HG03159 (cell line): ENCODE data around the gene CCDC3.
"Not testable (repeated sequence)": the region's sequence is repeated elsewhere in the genome, so short reads cannot be mapped to it uniquely, and the experiment has no call there.

Source experiments
- ATAC-seq: cut with Tn5 transposase; IDR thresholded peaks from one replicate; pipeline ENCODE4 v1.9.1; 2021; ENCODE audit warnings: mild to moderate bottlenecking, moderate library complexity; ENCODE audit not compliant: unreplicated experiment

CCDC3 gene

DNA sequence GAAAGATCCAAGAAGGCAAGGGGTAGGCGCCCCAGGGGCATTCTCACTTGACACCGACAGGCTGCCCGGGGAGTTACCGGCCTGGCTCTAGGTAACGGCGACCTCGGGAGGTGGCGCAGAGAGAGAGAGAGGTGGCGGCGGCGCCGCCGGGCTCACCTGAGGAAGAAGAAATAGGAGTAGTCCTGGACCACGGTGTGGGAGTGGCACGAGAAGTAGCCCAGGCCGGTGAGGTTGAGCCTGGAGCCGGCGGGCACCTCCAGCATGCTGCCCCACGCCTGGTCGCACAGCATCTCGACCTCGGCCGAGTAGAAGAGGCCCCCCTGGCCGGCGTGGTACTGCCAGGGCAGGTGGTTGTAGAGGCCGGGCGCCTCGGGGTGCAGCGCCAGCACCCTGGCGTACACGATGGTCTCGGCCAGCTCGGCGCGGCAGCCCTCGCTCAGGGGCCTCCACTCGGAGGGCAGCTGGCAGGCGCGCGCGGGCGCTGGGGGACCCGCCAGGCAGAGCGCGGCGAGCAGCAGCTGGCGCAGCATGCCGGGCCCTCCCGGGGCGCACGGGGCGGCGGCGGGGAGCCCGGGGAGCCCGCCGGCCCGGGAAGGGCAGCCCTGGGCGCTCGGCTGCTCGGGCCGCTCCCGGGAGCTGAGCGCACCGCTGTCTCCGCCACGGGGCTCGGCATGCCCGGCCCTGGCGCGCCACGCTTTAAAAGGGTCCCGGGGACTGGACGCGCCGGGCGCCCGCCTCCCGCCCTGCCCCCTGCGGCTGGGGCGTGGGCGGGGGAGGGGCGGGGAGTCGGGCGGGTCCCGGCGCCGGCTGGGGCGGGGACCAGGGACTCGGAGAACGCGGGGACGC lies at the start of gene CCDC3:
TSS of gene CCDC3 (minus strand) at position 673 of the 846 bp plus-strand sequence. CDS start at position 530, 143 bp downstream.
- no peak for ATAC-seq

DNA sequence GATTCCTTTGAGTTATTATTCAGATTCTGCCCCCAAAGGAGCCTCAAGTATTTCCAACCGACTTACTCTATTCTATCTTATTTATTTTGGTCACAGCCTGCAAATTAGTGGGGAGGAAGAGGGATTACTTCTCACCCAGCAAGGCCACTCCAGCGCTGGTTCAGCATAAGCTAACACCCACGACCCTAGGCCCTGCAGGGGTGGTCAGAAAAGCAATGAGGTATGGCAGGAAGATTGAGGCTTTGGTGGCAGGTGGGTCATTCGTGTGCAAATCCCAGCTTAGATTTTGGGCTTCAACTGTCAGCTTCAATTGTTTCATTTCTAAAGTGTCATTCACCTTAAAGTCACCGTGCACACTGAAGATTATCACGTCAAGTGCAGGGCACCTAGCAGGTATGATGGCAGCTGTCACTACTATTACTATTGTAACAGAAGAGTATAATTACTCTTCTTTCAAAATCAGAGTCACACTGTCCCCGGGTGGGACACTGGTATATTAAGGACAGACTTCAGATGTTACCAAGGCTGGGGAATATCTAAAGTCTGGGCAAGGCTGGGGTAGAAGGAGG lies 49.7 kb upstream of the CCDC3 start:
- no peak for ATAC-seq

DNA sequence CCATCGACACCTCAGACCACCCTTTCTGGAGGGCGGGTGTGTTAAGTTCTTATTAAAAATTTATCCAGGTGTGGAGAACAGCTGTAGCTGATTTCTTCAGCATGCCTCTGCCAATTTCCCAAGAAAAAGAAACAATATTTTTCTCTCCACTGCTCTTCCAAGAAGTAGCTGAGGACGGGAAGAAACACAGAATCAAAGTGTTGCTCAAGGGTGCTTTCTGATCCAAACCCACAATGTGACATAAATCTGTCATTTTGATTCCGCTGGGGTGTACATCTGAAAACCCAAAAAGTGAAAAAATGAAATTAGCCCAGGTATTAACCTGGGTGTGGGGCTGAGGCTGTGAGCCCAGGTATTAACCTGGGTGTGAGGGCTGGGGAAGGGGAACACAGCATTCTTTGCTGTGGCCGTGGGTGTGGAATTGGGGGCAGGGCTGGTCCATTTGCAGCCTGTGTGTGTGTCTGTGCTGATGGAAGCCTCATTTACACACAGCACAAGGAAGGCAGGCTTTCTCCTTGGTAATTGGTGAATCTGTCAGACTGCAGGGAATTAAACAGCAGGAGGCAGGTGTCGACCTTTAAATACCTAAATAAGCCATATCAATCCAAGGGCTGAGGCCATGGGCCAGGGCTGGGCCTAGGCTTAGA lies 48.4 kb upstream of the CCDC3 start:
- ATAC-seq = no peak

DNA sequence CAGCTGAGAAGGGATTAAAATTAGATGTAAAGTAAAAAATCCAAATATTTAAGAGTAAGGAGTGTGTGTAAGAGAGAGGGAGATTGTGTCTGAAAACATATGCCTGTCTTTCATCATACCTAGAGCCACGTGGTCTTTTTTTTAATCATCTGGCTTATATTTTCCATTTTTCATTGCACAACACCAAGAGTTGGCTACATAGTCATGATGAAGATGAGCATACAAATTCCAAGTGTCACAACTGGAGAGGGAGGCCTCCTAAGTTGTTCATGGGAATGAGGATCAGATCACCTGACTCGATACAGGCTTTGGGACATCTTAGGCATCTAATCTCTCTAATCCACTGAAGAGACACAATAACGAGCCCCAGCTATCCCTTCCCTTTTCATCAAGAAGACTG lies 47.2 kb upstream of the CCDC3 start:
- no peak for ATAC-seq

DNA sequence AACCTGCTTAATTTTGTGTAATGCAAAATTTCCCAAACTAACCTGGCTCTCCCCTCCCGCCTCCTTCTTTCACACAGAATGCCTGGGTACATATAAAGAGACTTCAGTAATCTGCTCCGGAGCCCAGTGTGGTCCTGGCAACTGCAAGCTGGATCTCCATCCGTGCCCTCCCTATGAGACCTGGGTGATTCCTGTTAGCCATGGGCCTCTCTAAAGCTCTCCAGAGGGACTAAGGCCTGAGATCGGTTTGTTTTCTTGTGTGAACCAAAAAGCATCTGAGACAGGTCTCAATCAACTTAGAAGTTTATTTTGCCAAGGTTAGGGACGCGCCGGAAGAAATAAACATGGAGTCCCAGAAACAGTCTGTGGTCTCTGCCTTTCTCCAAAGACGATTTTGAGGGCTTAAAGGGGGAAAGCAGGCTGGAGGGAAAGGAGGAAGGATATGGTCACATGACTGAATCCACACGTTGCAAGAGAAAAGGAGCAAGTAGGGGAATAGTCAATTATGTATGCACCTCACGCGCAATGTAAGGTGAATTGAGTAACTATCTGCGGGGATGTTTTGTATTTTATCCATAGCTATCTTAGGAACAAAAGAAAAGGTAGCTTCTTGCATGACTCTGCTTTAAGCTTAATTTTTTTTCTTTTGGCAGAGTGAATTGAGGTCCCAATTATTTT lies 46.2 kb upstream of the CCDC3 start:
- no peak for ATAC-seq

DNA sequence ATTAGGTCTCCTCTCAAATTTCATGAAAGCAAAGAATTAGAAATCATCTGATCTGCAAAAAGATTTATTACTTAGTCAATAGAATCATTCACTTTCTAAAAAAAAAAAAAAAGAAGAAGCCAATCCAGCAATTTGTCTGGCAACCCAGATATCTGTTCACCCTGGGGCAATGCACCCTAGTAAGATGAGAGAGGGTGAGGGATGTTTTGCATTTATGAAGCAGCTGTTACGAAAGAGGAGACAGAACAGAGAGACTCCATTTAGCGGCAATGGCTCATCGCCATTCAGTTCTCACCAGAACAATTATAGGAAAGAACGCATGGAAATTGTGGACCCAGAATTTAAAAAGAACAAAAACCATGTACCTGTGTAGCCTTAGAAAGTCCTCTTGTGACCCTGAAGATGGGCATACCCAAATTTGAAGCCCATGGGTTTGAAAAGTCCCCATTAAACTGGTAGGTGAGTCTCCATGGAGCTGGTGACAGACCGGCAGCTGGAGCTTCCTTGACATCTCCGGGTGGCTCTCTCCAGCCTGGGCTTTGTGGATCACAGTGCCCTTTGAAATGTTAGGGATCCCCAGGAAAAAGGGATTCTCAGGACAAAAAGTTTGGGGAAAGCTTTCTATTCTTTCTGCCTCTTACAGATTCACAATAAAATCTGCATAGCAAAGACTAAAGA lies 45.5 kb upstream of the CCDC3 start:
- no peak for ATAC-seq

DNA sequence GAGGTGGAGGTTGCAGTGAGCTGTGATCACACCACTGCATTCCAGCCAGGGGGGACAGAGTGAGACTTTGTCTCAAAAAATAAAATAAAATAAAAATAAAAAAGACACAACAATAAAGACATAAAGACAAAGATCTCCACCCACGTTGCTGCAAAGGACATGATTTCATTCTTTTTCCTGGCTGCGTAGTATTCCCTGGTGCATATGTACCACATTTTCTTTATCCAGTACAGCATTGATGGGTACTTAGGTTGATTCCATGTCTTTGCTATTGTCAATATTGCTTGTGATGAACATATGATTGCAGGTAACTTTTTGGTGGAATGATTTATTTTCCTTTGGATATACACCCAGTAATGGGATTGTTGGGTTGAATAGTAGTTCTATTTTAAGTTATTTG lies 42.0 kb upstream of the CCDC3 start:
- ATAC-seq = no peak

DNA sequence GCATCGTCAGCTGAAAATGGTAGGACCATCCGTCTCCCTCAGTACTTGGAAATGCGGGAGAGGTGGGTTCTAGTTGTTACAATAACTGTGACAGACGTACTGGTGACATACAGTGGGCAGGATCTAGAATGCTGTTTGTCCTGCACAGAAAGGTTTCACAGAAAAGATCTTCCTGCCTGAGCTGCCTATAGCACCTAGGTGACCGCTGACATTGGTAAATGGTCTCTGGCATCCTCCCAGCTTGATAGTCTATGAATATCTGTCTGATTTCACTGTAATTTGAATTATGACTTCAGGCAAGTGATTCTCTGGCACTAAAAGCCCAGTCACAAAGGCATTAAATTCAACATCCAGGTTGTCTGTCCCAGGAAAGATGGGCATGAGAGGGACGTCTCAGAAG lies 38.2 kb upstream of the CCDC3 start:
- no peak for ATAC-seq

DNA sequence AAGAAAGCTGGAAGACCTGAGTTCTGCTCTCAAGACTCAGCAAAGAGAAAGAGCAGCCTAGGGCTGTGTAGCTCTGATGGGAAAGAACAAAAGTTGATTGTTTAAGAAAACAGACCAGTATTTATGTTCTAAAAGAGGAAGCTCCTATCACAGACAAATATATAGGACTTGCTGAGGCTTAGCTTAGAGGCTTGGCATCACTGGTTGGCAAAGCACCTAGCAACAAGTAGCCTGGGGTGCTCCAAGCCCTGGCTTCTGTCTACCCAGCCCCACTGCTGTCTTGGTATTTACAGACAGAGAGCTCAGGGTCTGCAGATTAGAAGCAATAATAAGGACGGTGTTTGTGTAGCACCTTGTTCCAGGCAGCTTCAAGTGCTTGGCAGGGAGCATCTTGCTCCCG lies 36.9 kb upstream of the CCDC3 start:
- no peak for ATAC-seq

DNA sequence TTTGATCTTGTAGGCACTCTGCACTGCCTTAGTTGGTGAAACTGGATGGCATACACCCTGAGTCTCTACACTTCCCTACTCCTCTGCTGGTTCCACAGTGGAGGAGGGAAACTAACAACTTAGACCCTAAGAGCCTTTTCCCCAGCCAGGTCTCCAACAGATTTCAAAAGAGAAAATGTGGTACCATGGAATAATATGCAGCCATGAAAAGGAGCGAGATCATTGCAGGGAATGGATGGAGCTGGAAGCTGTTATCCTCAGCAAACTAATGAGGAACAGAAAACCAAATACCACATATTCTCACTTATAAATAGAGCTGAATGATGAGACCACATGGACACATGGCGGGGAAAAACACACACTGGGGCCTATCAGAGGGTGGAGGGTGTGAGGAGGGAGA lies 36.3 kb upstream of the CCDC3 start:
- ATAC-seq = no peak

DNA sequence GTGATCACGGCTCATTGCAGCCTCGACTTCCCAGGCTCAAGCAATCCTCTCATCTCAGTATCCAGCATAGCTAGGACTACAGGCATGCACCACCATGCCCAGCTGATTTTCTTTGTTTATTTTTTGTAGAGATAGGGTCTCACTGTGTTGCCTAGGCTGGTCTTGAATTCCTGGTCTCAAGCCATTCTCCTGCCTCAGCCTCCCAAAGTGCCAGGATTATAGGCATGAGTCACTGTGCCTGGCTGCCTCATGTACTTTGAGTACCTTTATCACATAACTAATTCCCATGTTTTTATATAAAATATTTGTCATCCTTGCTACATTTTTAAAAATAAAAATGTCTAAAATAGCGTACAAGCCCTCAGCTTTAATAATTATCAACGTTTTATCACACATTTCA lies 35.3 kb upstream of the CCDC3 start:
- no peak for ATAC-seq

DNA sequence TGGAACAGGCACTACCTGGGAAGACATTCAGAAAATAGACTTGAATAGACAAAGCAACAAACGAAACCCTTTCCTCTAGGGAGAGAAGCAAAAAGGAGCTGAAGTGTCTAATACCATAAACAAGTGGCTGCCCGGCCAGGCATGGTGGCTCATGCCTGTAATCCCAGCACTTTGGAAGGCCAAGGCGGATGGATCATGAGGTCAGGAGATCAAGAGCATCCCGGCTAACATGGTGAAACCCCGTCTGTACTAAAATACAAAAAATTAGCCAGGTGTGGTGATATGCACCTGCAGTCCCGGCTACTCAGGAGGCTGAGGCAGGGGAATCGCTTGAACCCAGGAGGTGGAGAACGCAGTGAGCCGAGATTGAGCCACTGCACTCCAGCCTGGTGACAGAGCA lies 34.2 kb upstream of the CCDC3 start:
- ATAC-seq = not testable (repeated sequence)

DNA sequence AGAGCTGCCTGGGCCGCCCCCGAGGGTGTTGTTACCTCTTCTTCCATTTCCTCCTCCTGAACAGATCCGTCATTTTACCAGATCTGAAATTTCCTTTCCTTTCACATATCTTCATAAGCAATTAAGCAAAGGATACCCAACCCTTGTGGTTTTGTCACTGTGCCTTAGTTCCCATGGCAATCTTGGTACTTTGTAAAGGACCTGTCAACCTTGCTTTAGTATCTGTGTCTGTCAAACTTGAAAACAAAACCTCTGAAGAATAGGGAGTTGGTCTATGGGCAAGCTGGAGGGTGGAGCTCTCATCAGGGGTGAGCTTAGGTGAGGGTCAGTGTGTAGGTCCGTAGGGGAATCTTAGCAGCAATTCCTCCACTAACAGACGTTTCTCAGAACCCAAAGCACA lies 25.4 kb upstream of the CCDC3 start:
- no peak for ATAC-seq

DNA sequence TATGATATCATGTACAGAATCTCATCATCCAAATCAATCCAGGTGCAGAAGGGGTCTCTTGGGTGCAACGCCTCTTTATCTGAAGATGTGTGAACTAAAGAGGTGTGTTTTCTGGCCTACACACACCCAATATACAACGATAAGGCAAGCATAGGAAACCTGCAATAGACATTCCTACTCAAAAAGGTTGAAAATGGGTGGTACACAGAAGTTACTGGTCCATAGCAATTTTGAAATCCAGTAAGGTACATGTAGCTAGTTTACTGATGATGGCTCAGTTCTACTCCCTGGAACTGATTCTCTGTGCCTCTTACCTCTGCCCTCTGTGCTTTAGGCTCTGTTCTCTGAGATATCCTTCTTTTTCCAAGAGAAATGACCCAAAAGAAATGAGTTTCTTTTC lies 22.2 kb upstream of the CCDC3 start:
- no peak for ATAC-seq

DNA sequence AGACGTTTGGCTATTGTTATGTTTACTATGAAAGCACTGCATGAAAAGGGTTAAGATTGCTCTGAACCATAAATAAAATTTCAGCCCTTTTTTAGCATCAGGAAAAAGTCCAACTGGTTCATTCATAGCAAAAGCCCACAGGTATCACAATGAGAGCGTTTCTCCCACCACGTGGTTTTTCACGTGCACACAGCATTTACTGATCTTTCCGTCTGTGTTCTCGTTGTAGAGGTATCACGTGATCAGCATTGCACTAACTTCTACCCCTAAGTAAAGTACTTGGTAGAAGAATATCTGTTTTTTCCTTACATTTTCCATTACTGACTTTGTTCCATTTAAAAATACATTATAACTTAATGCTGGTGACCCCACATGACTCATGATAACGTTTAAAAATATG lies 17.8 kb upstream of the CCDC3 start:
- ATAC-seq = no peak

DNA sequence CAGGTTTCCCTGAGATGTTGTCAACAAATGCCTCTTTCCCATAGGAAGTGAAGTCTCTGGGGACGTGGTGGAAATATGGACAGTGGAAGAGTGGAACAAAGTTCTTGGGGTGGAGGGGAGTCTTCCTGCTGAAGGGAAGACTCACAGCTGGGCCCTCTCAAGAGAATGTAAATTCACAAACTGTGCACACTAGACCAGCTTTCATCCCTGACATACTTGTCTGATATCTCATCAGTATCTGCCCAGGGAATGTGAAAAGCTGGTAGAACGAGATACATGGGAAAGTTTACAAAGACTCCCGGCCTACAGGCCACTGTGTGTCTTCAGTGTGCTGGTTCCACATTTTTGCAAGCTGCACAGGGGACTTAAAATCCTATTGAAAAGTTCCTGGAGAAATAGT lies 16.7 kb upstream of the CCDC3 start:
- no peak for ATAC-seq

DNA sequence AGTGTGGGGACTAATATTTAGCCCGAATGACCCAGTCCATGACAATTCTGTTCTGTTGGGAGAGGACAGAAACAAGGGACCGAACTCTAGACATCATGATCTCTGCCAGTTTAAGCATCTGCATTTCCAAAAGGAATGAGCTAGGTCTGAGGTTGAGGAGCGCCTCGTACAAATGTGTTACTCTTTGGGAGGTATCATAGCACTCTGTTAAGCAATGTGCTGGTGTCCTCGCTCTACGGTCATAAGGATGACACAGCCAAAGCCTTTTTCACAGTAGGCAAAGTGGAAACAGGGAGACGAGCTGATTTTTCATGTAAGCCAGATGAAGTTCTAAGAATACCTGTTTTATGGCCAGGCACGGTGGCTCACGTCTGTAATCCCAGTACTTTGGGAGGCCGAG lies 15.4 kb upstream of the CCDC3 start:
- ATAC-seq = no peak

DNA sequence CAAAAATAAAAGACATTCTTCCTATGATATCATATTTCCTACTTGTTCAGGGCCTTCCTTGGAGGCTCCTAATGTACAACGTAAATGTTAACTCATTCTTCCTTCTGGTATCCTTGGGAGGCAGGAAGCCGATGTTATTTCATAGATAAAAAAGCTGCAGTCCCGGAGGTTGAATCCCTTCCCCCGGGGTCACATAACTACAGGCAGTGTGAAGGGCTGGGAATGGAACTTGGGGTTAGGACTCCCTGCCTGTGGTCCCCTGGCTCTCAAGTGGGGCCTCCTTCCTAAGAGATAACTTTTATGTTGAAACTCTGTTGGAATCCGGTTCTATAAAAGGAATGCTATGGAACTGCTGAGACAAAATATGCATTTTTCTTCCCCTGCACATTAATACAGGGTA lies 14.9 kb upstream of the CCDC3 start:
- ATAC-seq = no peak

DNA sequence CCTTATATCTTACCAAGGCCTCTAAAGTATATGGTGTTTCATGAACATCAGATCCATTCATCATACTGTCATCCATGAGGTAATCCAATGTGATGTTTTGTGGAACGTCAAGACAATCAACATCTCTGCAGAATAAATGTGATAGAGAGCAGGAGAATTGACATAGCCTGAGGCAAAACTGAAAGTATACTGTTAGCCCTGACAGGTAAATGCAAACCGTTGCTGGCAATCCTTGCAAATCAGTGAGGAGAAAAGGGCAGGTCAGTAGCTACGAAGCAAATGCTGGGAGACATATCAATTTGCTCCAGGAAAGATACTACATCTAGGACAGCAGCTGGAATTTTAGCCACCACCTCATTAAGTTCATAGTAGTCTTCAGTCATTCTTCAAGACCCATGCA lies 4.5 kb upstream of the CCDC3 start:
- ATAC-seq = no peak

DNA sequence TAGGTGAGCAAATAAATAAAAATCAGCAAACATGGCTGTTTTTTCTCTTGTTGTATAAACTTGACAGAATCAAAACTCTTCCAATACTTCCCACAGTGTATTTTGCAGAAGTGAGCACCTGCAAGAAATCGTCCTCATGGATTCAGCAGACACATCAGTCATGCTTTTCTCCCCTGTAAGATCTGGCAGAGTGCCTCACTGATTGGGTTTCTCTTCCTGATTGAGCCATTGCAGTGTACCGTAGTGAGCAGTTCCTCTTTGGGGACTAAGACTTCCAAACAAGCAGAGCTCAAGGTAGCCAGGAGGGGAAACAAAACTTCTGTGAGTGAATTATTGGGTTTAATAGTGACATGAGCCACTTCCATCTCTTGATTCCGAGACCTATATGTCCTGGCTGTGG lies 2.2 kb upstream of the CCDC3 start:
- no peak for ATAC-seq

DNA sequence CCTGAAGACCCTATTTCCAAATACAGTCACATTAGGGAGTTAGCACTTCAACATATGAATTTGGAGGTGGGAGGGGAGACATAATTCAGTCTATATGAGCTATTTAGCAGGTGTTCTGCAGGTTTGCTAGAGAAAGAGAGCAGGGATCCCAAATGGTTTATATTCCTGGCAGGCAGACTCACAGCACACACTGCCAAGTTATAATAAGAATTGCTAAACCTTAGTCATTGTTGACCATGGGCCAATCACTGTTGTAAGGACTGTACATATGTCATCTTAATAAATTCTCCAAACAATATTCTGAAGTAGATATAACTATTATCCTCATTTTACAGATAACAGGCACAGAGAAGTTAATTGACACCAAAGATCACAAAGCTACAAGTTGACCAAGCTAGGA lies 1.5 kb upstream of the CCDC3 start:
- ATAC-seq = no peak
